Esophagus muscularis mucosa (tissue), 4 donors: Measurements from ENCODE around the gene NADSYN1.

Experiments used
- CTCF ChIP-seq, 3 experiments: fragments of 200-600 bp in 2 of 3; fragments of 450-650 bp in 1 of 3; sonication (generic) in 2 of 3; IDR thresholded peaks; one replicate each; pipeline ENCODE4 v1.5.1; 2017 to 2019; ENCODE audit warnings: antibody characterized with exemption in 3 of 3, mild to moderate bottlenecking in 2 of 3, moderate library complexity in 1 of 3
- EP300 ChIP-seq: sonication (generic); formaldehyde crosslinking; IDR thresholded peaks from one replicate; pipeline ENCODE4 v1.6.1; 2017; ENCODE audit warnings: antibody characterized with exemption
- POLR2AphosphoS5 ChIP-seq, 2 donors: sonication (generic); formaldehyde crosslinking; IDR thresholded peaks; one replicate each; pipeline ENCODE4 v1.6.1; 2017; ENCODE audit warnings: antibody characterized with exemption in 2 of 2

- no peak for TF ChIP-seq CTCF (IDR thresholded peaks at IDR 0.05)
- TF ChIP-seq EP300 = no peak
- no peak for TF ChIP-seq POLR2AphosphoS5 (IDR thresholded peaks at IDR 0.05)
Observed at GRCh38 chr11:71421392-71421950, 31.5 kb upstream of the NADSYN1 start.
